ENCODE measurements around the gene OBSL1. TPM values are rescaled to one million over a fixed set of nuclear protein-coding genes. Genes with fewer than 3 reads are reported as not detected.

OBSL1 gene
- total RNA-seq, 1 donor from 2014 or later, result 87.2 TPM

GRCh38 chr2:219502618-219503017 is 68.7 kb downstream of the OBSL1 start:
- peaks cover 24 to 26% (median 24%) of the 10 kb centered on the region in 3 donors for H3K4me1 ChIP-seq (ENCODE audit: control insufficient read depth in 3 of 3, insufficient read depth in 3 of 3, low read length in 3 of 3)
- no peak overlapping the region for H3K9ac ChIP-seq (ENCODE audit: low read depth in 1 of 3, low read length in 3 of 3)
- no peaks in the 10 kb centered on the region for H3K9me3 ChIP-seq (ENCODE audit: control insufficient read depth in 3 of 3, low read length in 3 of 3)
- H3K36me3 ChIP-seq (ENCODE audit: control insufficient read depth in 3 of 3, insufficient read depth in 3 of 3, low read length in 3 of 3), result peaks cover 28 to 48% (median 32%) of the 10 kb centered on the region in 3 donors
- no peak overlapping the region for H3K27ac ChIP-seq (ENCODE audit: low read depth, low read length)
- H3K4me3 ChIP-seq (ENCODE audit: low read length in 3 of 3), result no peak overlapping the region
- peaks cover 0 to 2% (median 0%) of the 10 kb centered on the region in 3 donors for H3K27me3 ChIP-seq (ENCODE audit: control insufficient read depth in 3 of 3, insufficient read depth in 3 of 3, low read length in 3 of 3)

- Histone ChIP-seq H3K27ac (ENCODE audit: low read depth, low read length) (no peak overlapping the region), H3K36me3 (ENCODE audit: control insufficient read depth in 3 of 3, insufficient read depth in 3 of 3, low read length in 3 of 3) (peaks cover 28 to 48% (median 32%) of the 10 kb centered on the region in 3 donors), H3K4me3 (ENCODE audit: low read length in 3 of 3) (no peak overlapping the region), H3K4me1 (ENCODE audit: control insufficient read depth in 3 of 3, insufficient read depth in 3 of 3, low read length in 3 of 3) (peaks cover 32 to 33% (median 32%) of the 10 kb centered on the region in 3 donors), H3K27me3 (ENCODE audit: control insufficient read depth in 3 of 3, insufficient read depth in 3 of 3, low read length in 3 of 3) (no peaks in the 10 kb centered on the region), H3K9me3 (ENCODE audit: control insufficient read depth in 3 of 3, low read length in 3 of 3) (no peaks in the 10 kb centered on the region), H3K9ac (ENCODE audit: low read depth in 1 of 3, low read length in 3 of 3) (no peak overlapping the region)
These were observed 69.5 kb downstream of the OBSL1 start for GRCh38 chr2:219501849-219502248.

Small RNAs within 50 kb of the gene (small RNA-seq; reads per million reads assigned to genes)
- gene MIR3132 (not detected), gene RN7SKP213 (not detected)

Other genes with a start within 250 kb of the OBSL1 start
- gene RESP18, start 238.8 kb downstream of the OBSL1 start, total RNA-seq, result not detected
- 25.1 TPM for gene DNPEP, start 183.6 kb downstream of the OBSL1 start, total RNA-seq
- gene DES, start 153.2 kb downstream of the OBSL1 start, total RNA-seq, result 3,588 TPM
- 95.5 TPM for gene SPEG, start 136.7 kb downstream of the OBSL1 start, total RNA-seq
- gene GMPPA, start 72.6 kb downstream of the OBSL1 start, total RNA-seq, result 27.7 TPM
- gene ASIC4, start 57.1 kb downstream of the OBSL1 start, total RNA-seq, result not detected
- gene CHPF, start 27.7 kb downstream of the OBSL1 start, total RNA-seq, result 33.4 TPM
- gene TMEM198, start 27.5 kb downstream of the OBSL1 start, total RNA-seq, result 2.1 TPM
- not detected for gene INHA, start 771 bp upstream of the OBSL1 start, total RNA-seq
- gene STK11IP, start 26.3 kb upstream of the OBSL1 start, total RNA-seq, result 8.9 TPM
- 2.1 TPM for gene SLC4A3, start 56.1 kb upstream of the OBSL1 start, total RNA-seq